B cell (primary cell): ENCODE measurements around the gene TAF9. TPM values are rescaled to one million over a fixed set of nuclear protein-coding genes. Genes with fewer than 3 reads are reported as not detected.
A peak's percentile ranks its signal among the peaks of the same experiment; 100 is the strongest.

Experiments
- ATAC-seq: fragments of 200-7000 bp; cut with Tn5 transposase; one replicate; pipeline ENCODE4 v1.10.0; 2021; ENCODE audit warnings: low read depth, mild to moderate bottlenecking, moderate number of reproducible peaks, moderate library complexity
- CTCF ChIA-PET: fragments of 350-600 bp; sonication (Branson Sonifier 250); formaldehyde crosslinking; loops from one replicate; lab custom pipeline; 2021; ENCODE audit warnings: antibody characterized with exemption, inconsistent platforms; lab: Charles Lee
- POLR2A ChIA-PET: fragments of 350-600 bp; sonication (Branson Sonifier 250); formaldehyde crosslinking; loops from one replicate; lab custom pipeline; 2021; ENCODE audit warnings: antibody characterized with exemption; lab: Charles Lee
- DNase-seq: peaks from one replicate; pipeline ENCODE4 v3.0.0; 2013
- H2AFZ ChIP-seq: 2 replicates; pipeline ENCODE4 v1.6.1; 2012; ENCODE audit warnings: mild to moderate bottlenecking, low read depth, low read length; ENCODE audit not compliant: insufficient read depth, poor library complexity, severe bottlenecking
- H3K27ac ChIP-seq, 2 donors: 1 replicate in 1 of 2; 2 replicates in 1 of 2; pipeline ENCODE4 v1.5.1; 2012 to 2013; ENCODE audit warnings: low read length in 2 of 2, mild to moderate bottlenecking in 2 of 2, moderate library complexity in 1 of 2
- H3K27me3 ChIP-seq, 4 experiments: fragments of 200-600 bp in 1 of 4; sonication (generic) in 1 of 4; replicated peaks in 1 of 4; 1 replicate in 2 of 4; 2 replicates in 2 of 4; pipeline versions ENCODE4 v1.6.1 to v1.7.0; 2013 to 2016; ENCODE audit warnings: low read length in 3 of 4, mild to moderate bottlenecking in 2 of 4, mixed read lengths in 1 of 4, moderate library complexity in 1 of 4; ENCODE audit not compliant: insufficient read depth in 4 of 4, control insufficient read depth in 3 of 4; ENCODE audit errors: control extremely low read depth in 1 of 4
- H3K36me3 ChIP-seq, 2 experiments: replicated peaks in 1 of 2; 1 replicate in 1 of 2; 2 replicates in 1 of 2; pipeline versions ENCODE4 v1.6.1 to v1.7.1; 2013; ENCODE audit warnings: low read length in 1 of 2; ENCODE audit not compliant: insufficient read depth in 2 of 2, control insufficient read depth in 1 of 2; ENCODE audit errors: control extremely low read depth in 1 of 2, extremely low read depth in 1 of 2
- H3K4me1 ChIP-seq, 2 donors: fragments of 200-600 bp in 1 of 2; sonication (generic) in 1 of 2; 1 replicate in 1 of 2; 2 replicates in 1 of 2; pipeline versions ENCODE4 v1.5.1 to v1.6.1; 2013 to 2017; ENCODE audit warnings: low read length in 2 of 2; ENCODE audit not compliant: control insufficient read depth in 2 of 2, insufficient read depth in 2 of 2
- H3K4me2 ChIP-seq: replicated peaks from 2 replicates; pipeline ENCODE3; 2012; ENCODE audit warnings: mild to moderate bottlenecking, low read depth, low read length; ENCODE audit not compliant: poor library complexity, severe bottlenecking
- H3K4me3 ChIP-seq, 5 experiments: fragments of 200-600 bp in 1 of 5; sonication (generic) in 1 of 5; 1 replicate in 3 of 5; 2 replicates in 2 of 5; pipeline versions ENCODE4 v1.5.1 to v1.7.0; 2011 to 2016; ENCODE audit warnings: low read length in 4 of 5, mild to moderate bottlenecking in 4 of 5, low read depth in 2 of 5, control low read depth in 1 of 5, moderate library complexity in 1 of 5; ENCODE audit not compliant: insufficient read depth in 1 of 5; ENCODE audit errors: control extremely low read depth in 1 of 5, extremely low read depth in 1 of 5
- H3K79me2 ChIP-seq: fragments of 200-600 bp; sonication (generic); one replicate; pipeline ENCODE4 v1.6.0; 2016; ENCODE audit warnings: low read length; ENCODE audit not compliant: control insufficient read depth, insufficient read depth
- H3K9ac ChIP-seq: fragments of 200-600 bp; sonication (generic); 2 replicates; pipeline ENCODE4 v1.6.1; 2017; ENCODE audit warnings: mild to moderate bottlenecking, low read length, moderate library complexity
- H3K9me3 ChIP-seq, 3 donors: one replicate each; pipeline versions ENCODE4 v1.6.1 to v1.7.1; 2013; ENCODE audit warnings: low read length in 2 of 3; ENCODE audit not compliant: control insufficient read depth in 2 of 3, insufficient read depth in 1 of 3; ENCODE audit errors: control extremely low read depth in 1 of 3
- H4K20me1 ChIP-seq: 2 replicates; pipeline ENCODE4 v1.6.0; 2012; ENCODE audit warnings: mild to moderate bottlenecking, low read length; ENCODE audit not compliant: insufficient read depth, control insufficient read depth, poor library complexity, severe bottlenecking
- H3K27ac Mint-ChIP-seq: one replicate; pipeline ENCODE4 v1.8.0; 2021; ENCODE audit warnings: mixed read lengths
- H3K27me3 Mint-ChIP-seq: one replicate; pipeline ENCODE4 v1.8.0; 2021; ENCODE audit warnings: mixed read lengths
- H3K4me1 Mint-ChIP-seq: one replicate; pipeline ENCODE4 v1.8.0; 2021; ENCODE audit warnings: mixed read lengths
- H3K4me3 Mint-ChIP-seq: one replicate; pipeline ENCODE4 v1.8.0; 2021; ENCODE audit warnings: mixed read lengths
- H3K9me3 Mint-ChIP-seq: one replicate; pipeline ENCODE4 v1.8.0; 2022; ENCODE audit warnings: mixed read lengths; ENCODE audit not compliant: insufficient read depth
- CTCF ChIP-seq: fragments of 200-600 bp; IDR thresholded peaks from one replicate; pipeline ENCODE4 v1.8.0; 2022; ENCODE audit warnings: antibody characterized with exemption, mild to moderate bottlenecking
- EZH2 ChIP-seq: IDR thresholded peaks from 2 replicates; pipeline ENCODE4 v1.6.1; 2012; ENCODE audit warnings: borderline replicate concordance, low read depth, mild to moderate bottlenecking, moderate library complexity, low read length; ENCODE audit not compliant: insufficient read depth, poor library complexity, severe bottlenecking
- WGBS: methylation state at CpG from one replicate; pipeline ENCODE4 v1.1.5; 2013; ENCODE audit warnings: missing lambda C conversion rate; ENCODE audit not compliant: insufficient coverage; 5-methylcytosine and 5-hydroxymethylcytosine counted together
- intact Hi-C: fragments of 100-400 bp; cut with micrococcal nuclease; formaldehyde crosslinking; loops from one replicate; pipeline ENCODE4 v1.10.0; 2022
- polyA plus RNA-seq: library from polyadenylated mRNA; depleted of rRNA; stranded (reverse); fragments of >200 nt; gene quantifications from 2 replicates; pipeline ENCODE4 v1.2.3, GENCODE V29; 2012
- total RNA-seq, 2 donors: library from RNA; stranded (reverse); fragments of 120-200 nt in 1 of 2; gene quantifications; 1 replicate in 1 of 2; 2 replicates in 1 of 2; pipeline versions ENCODE4 v1.2.3 to v1.2.4, GENCODE V29; 2013 to 2022

The TAF9 gene
- total and polyA plus RNA-seq, 2 donors (not counting 1 experiment from before 2014, with no cell fraction given) = 42.0 to 64.6 TPM

GRCh38 chr5:69367697-69368279 is 1.5 kb downstream of the TAF9 start:
- H3K9me3 Mint-ChIP-seq = no peaks in the 10 kb centered on the region
- peak overlapping the region; percentile 88 for H3K9ac ChIP-seq
- TF ChIP-seq EZH2 = no peak
- TF ChIP-seq CTCF = no peak
- intact Hi-C loops = no loop called here
- peaks cover 20 to 24% of the 10 kb centered on the region in 2 donors for H3K4me1 ChIP-seq
- ChIA-PET POLR2A (no interaction called here), CTCF (interaction anchor here (1.2 to 1.7 kb wide), 2 partner anchors 33 to 274 kb away, joined by 3 to 6 read pairs; partner anchors contain the start of gene SLC30A5)
- H3K36me3 ChIP-seq = peaks cover 3 to 33% of the 10 kb centered on the region in 2 experiments
- no peaks in the 10 kb centered on the region for H3K27me3 ChIP-seq
- H3K4me2 ChIP-seq = peak overlapping the region; percentile 78
- peaks cover 7% of the 10 kb centered on the region for H4K20me1 ChIP-seq
- 100% methylated on average over 8 of the region's 11 CpGs for WGBS
- peaks cover 34% of the 10 kb centered on the region for H3K4me1 Mint-ChIP-seq
- no peaks in the 10 kb centered on the region for H3K9me3 ChIP-seq
- no peaks in the 10 kb centered on the region for H3K27me3 Mint-ChIP-seq
- DNase-seq = no peak
- H3K79me2 ChIP-seq = peaks cover 75% of the 10 kb centered on the region
- peak overlapping the region; percentile 96 for H3K27ac Mint-ChIP-seq
- no peak overlapping the region for H2AFZ ChIP-seq
- ATAC-seq = no peak
- no peak overlapping the region for H3K4me3 ChIP-seq
- peak overlapping the region; percentile 96 for H3K4me3 Mint-ChIP-seq
- H3K27ac ChIP-seq = peak overlapping the region in 1 of 2 donors; percentile 99

- intact Hi-C loops = no loop called here
- H3K4me3 ChIP-seq = no peak overlapping the region
- peaks cover 78% of the 10 kb centered on the region for H3K79me2 ChIP-seq
- ChIA-PET CTCF (interaction anchor here (0.7 kb wide), 1 partner anchor 28 kb away, joined by 3 read pairs; no protein-coding TSS in a partner anchor), POLR2A (no interaction called here)
- H3K9ac ChIP-seq = no peak overlapping the region
- no peaks in the 10 kb centered on the region for H3K9me3 ChIP-seq
- TF ChIP-seq EZH2 (no peak), CTCF (no peak)
- WGBS = 100% methylated on average over 1 of the region's 3 CpGs
- H3K27me3 ChIP-seq = no peaks in the 10 kb centered on the region
- no peak overlapping the region for H3K4me2 ChIP-seq
- no peak overlapping the region for H2AFZ ChIP-seq
- H3K27ac ChIP-seq = no peak overlapping the region
- Mint-ChIP-seq H3K4me3 (no peak overlapping the region), H3K27ac (no peak overlapping the region), H3K9me3 (no peaks in the 10 kb centered on the region), H3K27me3 (no peaks in the 10 kb centered on the region), H3K4me1 (peaks cover 20% of the 10 kb centered on the region)
- H3K36me3 ChIP-seq = peaks cover 3 to 47% of the 10 kb centered on the region in 2 experiments
- ATAC-seq = no peak
- peaks cover 13% of the 10 kb centered on the region for H4K20me1 ChIP-seq
- DNase-seq = no peak
- peaks cover 13 to 14% of the 10 kb centered on the region in 2 donors for H3K4me1 ChIP-seq
These were observed 4.5 kb downstream of the TAF9 start for GRCh38 chr5:69364850-69365249.
